ENCODE measurements around the gene ATP6AP2. TPM values are rescaled to one million over a fixed set of nuclear protein-coding genes. Genes with fewer than 3 reads are reported as not detected.
A peak's percentile ranks its signal among the peaks of the same experiment; 100 is the strongest.

ATP6AP2 gene
- total and polyA plus RNA-seq, 2 of the 8 experiments (the other 6 are each of a cell fraction or from before 2014, with no cell fraction given): 66.0 to 86.2 TPM

GRCh38 chrX:40539214-40540142 lies 41.3 kb upstream of the ATP6AP2 start:
- TF ChIP-seq EP300 (IDR thresholded peaks at IDR 0.05; ENCODE audit: borderline replicate concordance in 1 of 2, low read depth in 2 of 2, low read length in 2 of 2) (no peak), EGR1 (IDR thresholded peaks at IDR 0.05; ENCODE audit: borderline replicate concordance, low read depth, low read length) (no peak), RAD21 (IDR thresholded peaks at IDR 0.05 in 1 of 2, conservative IDR thresholded peaks at IDR 0.05 in 1 of 2; ENCODE audit: low read depth in 2 of 2, low read length in 2 of 2) (peak; percentile 62 to 74)
- TF ChIP-seq, protein P1, sequence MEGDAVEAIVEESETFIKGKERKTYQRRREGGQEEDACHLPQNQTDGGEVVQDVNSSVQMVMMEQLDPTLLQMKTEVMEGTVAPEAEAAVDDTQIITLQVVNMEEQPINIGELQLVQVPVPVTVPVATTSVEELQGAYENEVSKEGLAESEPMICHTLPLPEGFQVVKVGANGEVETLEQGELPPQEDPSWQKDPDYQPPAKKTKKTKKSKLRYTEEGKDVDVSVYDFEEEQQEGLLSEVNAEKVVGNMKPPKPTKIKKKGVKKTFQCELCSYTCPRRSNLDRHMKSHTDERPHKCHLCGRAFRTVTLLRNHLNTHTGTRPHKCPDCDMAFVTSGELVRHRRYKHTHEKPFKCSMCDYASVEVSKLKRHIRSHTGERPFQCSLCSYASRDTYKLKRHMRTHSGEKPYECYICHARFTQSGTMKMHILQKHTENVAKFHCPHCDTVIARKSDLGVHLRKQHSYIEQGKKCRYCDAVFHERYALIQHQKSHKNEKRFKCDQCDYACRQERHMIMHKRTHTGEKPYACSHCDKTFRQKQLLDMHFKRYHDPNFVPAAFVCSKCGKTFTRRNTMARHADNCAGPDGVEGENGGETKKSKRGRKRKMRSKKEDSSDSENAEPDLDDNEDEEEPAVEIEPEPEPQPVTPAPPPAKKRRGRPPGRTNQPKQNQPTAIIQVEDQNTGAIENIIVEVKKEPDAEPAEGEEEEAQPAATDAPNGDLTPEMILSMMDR (IDR thresholded peaks at IDR 0.05; ENCODE audit: control extremely low read depth in 1 of 3, insufficient read depth in 1 of 3, low read depth in 1 of 3, low read length in 3 of 3): peak; percentile 50 to 72 (median 67)
- Histone ChIP-seq H3K18ac (ENCODE audit: extremely low read depth, low read length) (peak overlapping the region; percentile 48), H3K14ac (ENCODE audit: insufficient read length) (no peak overlapping the region), H4K20me1 (replicated peaks in 1 of 2; ENCODE audit: control insufficient read depth in 1 of 2, insufficient read depth in 2 of 2, low read length in 2 of 2) (no peaks in the 10 kb centered on the region), H3K4me3 (ENCODE audit: extremely low read depth in 1 of 4, insufficient read depth in 2 of 4, low read depth in 3 of 4, low read length in 4 of 4) (no peak overlapping the region), H2BK20ac (ENCODE audit: low read length) (no peak overlapping the region), H3K79me1 (ENCODE audit: low read depth, low read length) (no peaks in the 10 kb centered on the region), H3K23me2 (ENCODE audit: low read depth, low read length) (no peaks in the 10 kb centered on the region), H3K23ac (ENCODE audit: insufficient read length) (no peak overlapping the region), H2BK5ac (ENCODE audit: low read depth, low read length) (peak overlapping the region; percentile 24; the same call in 1 of the 2 replicates), H2AFZ (ENCODE audit: low read length) (peak overlapping the region; percentile 53; the same call in 1 of the 2 replicates), H4K8ac (ENCODE audit: extremely low read depth, insufficient read depth, low read length) (no peak overlapping the region), H3K79me2 (ENCODE audit: control insufficient read depth in 1 of 2, insufficient read depth in 2 of 2, low read length in 2 of 2) (no peaks in the 10 kb centered on the region), H3K4me1 (replicated peaks in 1 of 4; ENCODE audit: control insufficient read depth in 3 of 4, insufficient read depth in 4 of 4, low read length in 3 of 4) (peaks cover 0 to 9% (median 2%) of the 10 kb centered on the region in 4 experiments; a peak in 3 of 7 replicates), H3K27me3 (replicated peaks in 1 of 4; ENCODE audit: control insufficient read depth in 3 of 4, extremely low read depth in 1 of 4, insufficient read depth in 3 of 4, low read length in 3 of 4) (no peaks in the 10 kb centered on the region), H3K9ac (replicated peaks in 1 of 4; ENCODE audit: extremely low read depth in 1 of 4, low read depth in 3 of 4, low read length in 3 of 4) (no peak overlapping the region), H2BK120ac (replicated peaks; ENCODE audit: low read depth, low read length) (no peak overlapping the region), H2BK12ac (ENCODE audit: low read depth, low read length) (peak overlapping the region; percentile 27; the same call in 1 of the 2 replicates), H3K9me3 (ENCODE audit: insufficient read depth in 2 of 2, low read depth in 1 of 2, low read length in 1 of 2) (no peaks in the 10 kb centered on the region), H3K36me3 (ENCODE audit: control insufficient read depth in 2 of 4, insufficient read depth in 4 of 4, low read length in 3 of 4) (no peaks in the 10 kb centered on the region), H3K27ac (ENCODE audit: low read depth, low read length) (no peak overlapping the region), H3K56ac (replicated peaks; ENCODE audit: insufficient read length, low read depth, low read length) (no peak overlapping the region), H2AK5ac (ENCODE audit: low read depth, low read length) (no peak overlapping the region), H4K5ac (ENCODE audit: insufficient read length, low read depth, low read length) (no peak overlapping the region), H2BK15ac (ENCODE audit: low read length) (no peak overlapping the region), H3K4me2 (ENCODE audit: insufficient read depth in 1 of 2, low read depth in 2 of 2, low read length in 2 of 2) (no peak overlapping the region; a peak in 1 of 4 replicates), H4K91ac (replicated peaks; ENCODE audit: insufficient read length, low read length) (no peak overlapping the region), H3K4ac (replicated peaks; ENCODE audit: insufficient read length, low read depth, low read length) (no peak overlapping the region)
- WGBS, 2 experiments (ENCODE audit: extremely low coverage in 1 of 2, insufficient coverage in 1 of 2, insufficient read length in 1 of 2, insufficient replicate concordance in 2 of 2, low coverage in 1 of 2, low lambda C conversion rate in 2 of 2, missing lambda C conversion rate in 1 of 2): 63% methylated on average over 14 of the region's 20 CpGs; no CpG with 5 or more reads in 1 of the 2 experiments
- peak in 1 of 2 experiments; percentile 70 for DNase-seq (ENCODE audit: low read depth in 1 of 2, low spot score in 2 of 2)
- ChIA-PET POLR2A (ENCODE audit: partially characterized antibody) (no interaction called here), CTCF (ENCODE audit: partially characterized antibody) (interaction anchor here (0.5 to 2.8 kb wide), 12 partner anchors 12 to 1135 kb away, joined by 3 to 9 read pairs (median 3); no protein-coding TSS in a partner anchor)
- peak; percentile 7 for FAIRE-seq
